GM13976 (cell line): ENCODE measurements around the gene LETM1.

Experiments
- DNase-seq: peaks from one replicate; pipeline ENCODE4 v3.0.0; 2012; ENCODE audit warnings: low spot score
- in situ Hi-C: fragments of 300-500 bp; cut with MboI; formaldehyde crosslinking; loops from one replicate; pipeline ENCODE4 v1.12.0; 2022; ENCODE audit warnings: low sequenced_read_pairs, mixed read lengths, inconsistent platforms; ENCODE audit not compliant: unreplicated experiment
- TF ChIP-seq, protein P1 (sequence below): IDR thresholded peaks from 2 replicates; pipeline ENCODE4 v1.5.1; 2012; ENCODE audit warnings: borderline replicate concordance, mild to moderate bottlenecking; ENCODE audit not compliant: insufficient read depth; ENCODE audit errors: extremely low read depth, missing control alignments, control extremely low read depth

The LETM1 gene

DNA sequence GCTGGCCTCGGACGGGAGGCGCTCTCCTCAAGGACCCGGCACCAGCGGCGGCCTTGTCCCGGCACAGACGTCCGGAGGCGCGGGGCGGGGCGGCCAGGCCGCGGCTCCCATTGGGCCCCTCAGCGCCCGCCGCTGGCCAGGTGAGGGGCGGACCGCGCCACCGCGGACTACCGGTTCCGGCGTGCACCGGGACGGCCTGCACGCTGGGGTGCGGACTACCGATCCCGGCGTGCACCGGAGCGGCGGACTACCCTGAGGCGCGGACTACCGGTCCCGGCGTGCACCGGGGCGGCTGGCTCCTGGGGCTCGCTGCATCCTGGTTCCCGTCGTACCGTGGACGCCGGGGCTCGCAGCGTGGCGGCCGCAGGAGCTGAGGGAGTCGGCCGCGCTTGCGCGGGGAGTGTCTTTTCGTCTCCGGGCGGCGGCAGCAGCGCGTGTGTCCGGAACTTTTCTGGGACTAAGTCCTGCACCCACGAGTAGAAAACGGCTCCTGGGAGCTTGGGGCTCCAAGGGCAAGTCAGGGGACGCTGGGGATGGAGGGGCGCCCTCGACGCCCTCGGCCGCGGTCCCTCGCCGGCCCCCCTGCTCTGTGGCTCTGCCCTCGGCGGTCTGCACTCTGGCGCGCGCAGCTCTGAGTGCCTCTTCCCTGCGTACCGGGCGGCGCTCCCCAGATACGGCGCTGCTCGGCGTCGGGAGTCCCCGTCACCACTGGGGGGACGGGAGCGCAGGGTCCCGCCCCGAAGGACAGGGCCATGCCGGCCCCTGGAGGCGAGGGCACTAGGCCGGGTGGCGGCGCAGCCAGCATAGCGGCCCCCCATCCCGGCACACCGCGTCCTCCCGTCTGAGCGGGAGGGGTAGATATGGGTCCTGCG is at the start of gene LETM1:
Gene LETM1, minus strand, starts transcription at position 86 of the 872 bp plus-strand sequence. CDS start 206 bp downstream, outside the sequence.
- in situ Hi-C loops = no loop called here
- TF ChIP-seq, protein P1, sequence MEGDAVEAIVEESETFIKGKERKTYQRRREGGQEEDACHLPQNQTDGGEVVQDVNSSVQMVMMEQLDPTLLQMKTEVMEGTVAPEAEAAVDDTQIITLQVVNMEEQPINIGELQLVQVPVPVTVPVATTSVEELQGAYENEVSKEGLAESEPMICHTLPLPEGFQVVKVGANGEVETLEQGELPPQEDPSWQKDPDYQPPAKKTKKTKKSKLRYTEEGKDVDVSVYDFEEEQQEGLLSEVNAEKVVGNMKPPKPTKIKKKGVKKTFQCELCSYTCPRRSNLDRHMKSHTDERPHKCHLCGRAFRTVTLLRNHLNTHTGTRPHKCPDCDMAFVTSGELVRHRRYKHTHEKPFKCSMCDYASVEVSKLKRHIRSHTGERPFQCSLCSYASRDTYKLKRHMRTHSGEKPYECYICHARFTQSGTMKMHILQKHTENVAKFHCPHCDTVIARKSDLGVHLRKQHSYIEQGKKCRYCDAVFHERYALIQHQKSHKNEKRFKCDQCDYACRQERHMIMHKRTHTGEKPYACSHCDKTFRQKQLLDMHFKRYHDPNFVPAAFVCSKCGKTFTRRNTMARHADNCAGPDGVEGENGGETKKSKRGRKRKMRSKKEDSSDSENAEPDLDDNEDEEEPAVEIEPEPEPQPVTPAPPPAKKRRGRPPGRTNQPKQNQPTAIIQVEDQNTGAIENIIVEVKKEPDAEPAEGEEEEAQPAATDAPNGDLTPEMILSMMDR = no peak
- peak; percentile 97 for DNase-seq

DNA sequence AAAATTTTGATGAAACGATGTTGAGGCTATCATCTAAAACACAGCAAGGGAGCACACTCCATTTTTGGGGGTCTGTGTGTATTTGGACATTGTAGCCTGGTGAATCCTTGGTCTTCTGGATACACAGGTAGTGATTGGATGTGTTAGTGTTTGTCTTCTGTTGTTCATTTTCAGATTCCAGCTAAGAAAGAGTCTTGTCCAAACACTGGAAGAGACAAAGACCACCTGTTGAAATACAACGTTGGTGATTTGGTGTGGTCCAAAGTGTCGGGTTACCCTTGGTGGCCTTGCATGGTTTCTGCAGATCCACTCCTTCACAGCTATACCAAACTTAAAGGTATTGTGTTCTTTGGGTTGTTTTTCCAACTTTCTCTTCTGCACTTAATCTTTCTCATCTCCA is 48.1 kb upstream of the LETM1 start:
- in situ Hi-C loops = loop anchor here (10.0 kb wide), 1 partner anchor 89 kb away; no protein-coding TSS in a partner anchor
- DNase-seq = no peak

DNA sequence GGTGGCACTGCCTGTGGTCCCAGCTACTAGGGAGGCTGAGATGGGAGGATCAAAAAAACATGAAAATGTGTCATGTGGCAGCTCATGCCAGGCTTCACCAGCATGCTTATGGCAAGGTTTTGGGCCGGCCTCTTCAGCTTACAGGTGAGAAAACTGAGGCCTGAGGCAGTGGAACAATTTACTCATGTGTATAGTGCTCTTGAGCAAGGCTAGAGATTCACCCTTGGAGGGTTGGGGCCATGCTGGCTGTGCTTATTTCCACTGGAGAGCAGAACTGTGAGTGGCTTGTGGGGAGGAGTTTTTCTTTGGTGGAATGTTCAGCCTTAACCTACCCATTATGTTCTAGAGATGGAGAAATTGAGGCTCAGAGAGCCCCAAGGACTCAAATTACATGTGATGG is 47.1 kb upstream of the LETM1 start:
- DNase-seq = no peak
- TF ChIP-seq, protein P1 = no peak
- in situ Hi-C loops = loop anchor here (10.0 kb wide), 1 partner anchor 88 kb away; no protein-coding TSS in a partner anchor

More for the DNA sequence above, 48.1 kb upstream of the LETM1 start:
- TF ChIP-seq, protein P1 = no peak

DNA sequence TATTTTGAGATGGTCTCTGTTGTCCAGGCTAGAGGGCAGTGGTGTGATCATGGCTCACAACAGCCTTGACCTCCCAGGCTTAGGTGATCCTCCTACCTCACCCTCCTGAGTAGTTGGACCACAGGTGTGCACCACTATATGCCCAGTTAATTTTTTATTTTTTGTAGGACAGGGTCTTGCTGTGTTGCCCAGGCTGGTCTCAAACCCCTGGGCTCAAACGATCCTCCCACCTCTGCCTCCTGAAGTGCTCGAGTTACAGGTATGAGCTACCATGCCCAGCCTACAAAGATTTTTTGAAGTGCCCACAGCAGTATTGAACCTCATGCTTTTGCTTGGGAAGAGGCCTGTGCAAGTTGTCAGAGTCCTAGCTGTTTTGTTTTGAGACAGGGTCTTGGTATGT is 46.3 kb upstream of the LETM1 start:
- no peak for DNase-seq
- TF ChIP-seq, protein P1 = no peak
- in situ Hi-C loops = loop anchor here (10.0 kb wide), 1 partner anchor 87 kb away; no protein-coding TSS in a partner anchor

DNA sequence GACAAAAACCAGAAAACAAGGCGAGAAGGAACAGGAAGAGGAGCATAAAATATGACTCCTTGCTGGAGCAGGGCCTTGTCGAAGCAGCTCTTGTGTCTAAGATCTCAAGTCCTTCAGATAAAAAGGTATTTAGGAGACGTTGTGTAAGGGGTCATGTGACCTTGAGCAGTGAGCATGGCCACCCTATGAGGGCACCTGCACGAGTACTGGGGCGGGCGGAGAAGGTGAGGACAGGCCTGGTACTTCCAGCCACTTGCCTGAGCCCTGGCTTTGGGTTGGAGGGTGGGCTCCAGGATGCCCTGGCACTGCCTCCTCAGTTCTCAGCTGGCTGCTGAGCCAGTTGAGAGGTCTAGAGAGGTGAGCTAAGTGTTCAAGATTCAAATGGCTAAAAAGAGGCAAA is 45.2 kb upstream of the LETM1 start:
- DNase-seq = no peak
- in situ Hi-C loops = loop anchor here (10.0 kb wide), 1 partner anchor 86 kb away; no protein-coding TSS in a partner anchor
- TF ChIP-seq, protein P1 = no peak

DNA sequence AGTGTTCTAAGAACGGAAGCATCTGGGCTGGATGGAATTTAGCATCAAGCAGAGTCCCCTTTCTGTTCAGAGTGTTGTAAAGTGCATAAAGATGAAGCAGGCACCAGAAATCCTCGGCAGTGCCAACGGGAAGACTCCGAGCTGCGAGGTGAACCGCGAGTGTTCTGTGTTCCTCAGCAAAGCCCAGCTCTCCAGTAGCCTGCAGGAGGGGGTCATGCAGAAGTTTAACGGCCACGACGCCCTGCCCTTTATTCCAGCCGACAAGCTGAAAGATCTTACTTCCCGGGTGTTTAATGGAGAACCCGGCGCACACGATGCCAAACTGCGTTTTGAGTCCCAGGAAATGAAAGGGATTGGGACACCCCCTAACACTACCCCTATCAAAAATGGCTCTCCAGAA is 44.7 kb upstream of the LETM1 start:
- no peak for DNase-seq
- in situ Hi-C loops = loop anchor here (10.0 kb wide), 1 partner anchor 86 kb away; no protein-coding TSS in a partner anchor
- TF ChIP-seq, protein P1 = no peak
